ENCODE data around the gene MCM9.
A peak's percentile ranks its signal among the peaks of the same experiment; 100 is the strongest.

Gene MCM9

GRCh38 chr6:118934461-118935330 is at the start of gene MCM9:
MCM9 (minus strand) TSS chr6:118935159; CDS start chr6:118931723, 3,436 bp downstream.
- peak; percentile 73 to 80 (median 76) for DNase-seq

DNA sequence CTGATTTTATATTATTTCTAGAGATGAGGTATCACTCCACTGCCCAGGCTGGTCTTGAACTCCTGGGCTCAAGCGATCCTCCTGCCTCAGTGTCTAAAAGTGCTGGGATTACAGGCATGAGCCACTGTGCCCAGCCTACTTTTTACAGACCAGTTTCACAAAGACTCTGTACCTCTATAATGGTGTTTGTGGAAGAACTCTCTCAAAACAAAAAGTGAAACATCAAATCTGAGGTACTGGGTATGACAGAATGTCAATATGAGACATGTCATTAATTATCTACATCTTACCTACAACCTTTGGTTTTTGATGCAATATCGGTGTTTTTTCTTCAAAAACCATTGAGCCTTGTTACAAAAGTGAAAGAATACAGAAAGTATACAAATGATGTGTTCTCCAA is 49.4 kb upstream of the MCM9 start:
- no peak for DNase-seq

DNA sequence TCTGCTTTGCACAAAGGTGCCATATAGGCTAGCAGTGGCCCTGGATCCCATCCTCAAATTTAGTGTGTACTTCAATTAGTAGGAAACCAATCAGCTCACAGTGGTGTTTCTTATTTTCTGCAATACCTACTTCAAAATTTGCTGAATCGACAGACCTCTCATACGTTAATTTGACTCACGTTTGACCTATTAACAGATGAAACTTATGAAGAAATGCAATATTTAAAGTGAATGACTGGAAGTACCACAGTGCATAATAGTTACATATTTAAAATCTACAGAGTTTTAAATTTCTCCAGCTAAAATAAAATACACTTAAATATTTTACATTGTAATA is 47.6 kb upstream of the MCM9 start:
- no peak for DNase-seq

DNA sequence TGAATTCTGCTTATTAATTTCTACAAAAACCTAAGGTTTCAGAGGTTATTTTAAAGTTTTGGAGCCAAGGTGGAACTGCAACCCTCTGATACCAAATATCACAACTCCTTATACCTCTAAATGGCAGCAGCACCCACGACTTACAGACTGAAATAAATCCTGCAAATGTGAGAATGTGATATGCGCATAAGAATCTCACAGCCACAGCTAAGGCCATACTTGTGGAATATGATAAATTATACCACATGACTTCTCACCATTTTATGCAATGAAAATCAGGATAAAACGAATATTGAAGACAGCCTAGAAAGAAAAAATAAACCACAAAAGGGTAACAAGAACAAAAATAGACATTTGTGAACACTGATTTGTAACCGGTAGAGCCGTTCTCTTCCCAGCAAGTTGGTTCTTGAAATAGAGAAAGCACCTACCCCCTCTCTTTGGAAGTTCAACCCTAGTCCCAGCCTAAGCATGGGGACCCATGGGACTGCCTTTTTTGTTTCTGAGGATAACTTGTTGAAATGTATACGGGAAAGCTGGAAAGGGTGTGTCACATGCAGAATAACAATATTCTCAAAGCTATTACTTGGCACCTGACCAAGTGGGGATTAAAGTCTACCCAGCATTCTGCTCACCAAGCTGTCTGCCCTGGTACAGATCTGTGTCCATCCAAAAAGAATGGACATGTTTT is 47.1 kb upstream of the MCM9 start:
- DNase-seq: no peak

- no peak for DNase-seq
These were observed 45.1 kb upstream of the MCM9 start for GRCh38 chr6:118980063-118980462.

- no peak for DNase-seq
These were observed 39.8 kb upstream of the MCM9 start for GRCh38 chr6:118974790-118975189.

- no peak for DNase-seq
These were observed 36.7 kb upstream of the MCM9 start for GRCh38 chr6:118971682-118972081.

DNA sequence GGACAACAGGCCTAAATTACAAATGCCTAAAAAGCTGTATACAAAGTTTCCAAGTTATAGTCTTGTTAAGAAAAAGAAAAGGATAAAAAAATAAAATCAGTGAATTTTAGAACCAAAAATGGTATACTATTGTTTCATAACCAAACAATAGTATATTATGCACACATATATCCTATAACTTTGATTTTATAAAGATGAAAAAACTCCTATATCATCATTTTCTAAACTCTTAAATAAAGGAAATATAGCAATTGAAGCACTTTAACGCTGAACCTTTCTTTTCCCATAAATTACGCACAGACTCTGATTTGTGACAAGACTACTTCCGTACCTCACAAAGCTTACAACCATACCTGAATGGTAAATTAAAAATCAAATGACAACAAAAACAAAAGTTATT is 35.9 kb upstream of the MCM9 start:
- no peak for DNase-seq

GRCh38 chr6:118968416-118968815 is 33.5 kb upstream of the MCM9 start:
- no peak for DNase-seq

- no peak for DNase-seq
These were observed 32.3 kb upstream of the MCM9 start for GRCh38 chr6:118967239-118967638.

DNA sequence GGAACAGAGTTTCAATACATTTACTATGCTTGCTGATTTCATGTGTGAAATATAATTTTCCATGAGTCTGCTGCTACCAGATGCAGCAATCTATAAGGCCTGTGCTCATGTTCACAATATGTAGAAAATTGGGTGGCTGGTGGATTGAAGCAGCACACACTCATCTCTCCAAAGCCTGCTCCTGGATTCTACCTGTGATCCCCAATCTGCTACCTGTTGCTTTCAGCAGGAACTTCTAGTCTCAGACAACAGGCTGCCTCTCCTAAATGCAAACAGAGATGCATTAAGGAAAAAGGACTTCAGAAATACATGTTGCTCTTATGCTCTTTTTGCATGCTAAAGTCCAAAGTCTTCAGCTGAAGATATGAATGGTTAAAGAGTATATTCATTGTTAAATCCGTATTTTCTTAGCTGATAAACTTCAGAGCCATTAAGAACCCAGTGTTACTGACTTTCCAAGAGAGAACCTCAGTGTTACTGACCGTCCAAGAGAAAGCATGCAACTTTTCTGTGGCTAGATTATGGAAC is 30.9 kb upstream of the MCM9 start:
- DNase-seq: no peak

- DNase-seq: no peak
These were observed 30.4 kb upstream of the MCM9 start for GRCh38 chr6:118965371-118965770.

- DNase-seq: no peak
These were observed 28.0 kb upstream of the MCM9 start for GRCh38 chr6:118963003-118963402.

DNA sequence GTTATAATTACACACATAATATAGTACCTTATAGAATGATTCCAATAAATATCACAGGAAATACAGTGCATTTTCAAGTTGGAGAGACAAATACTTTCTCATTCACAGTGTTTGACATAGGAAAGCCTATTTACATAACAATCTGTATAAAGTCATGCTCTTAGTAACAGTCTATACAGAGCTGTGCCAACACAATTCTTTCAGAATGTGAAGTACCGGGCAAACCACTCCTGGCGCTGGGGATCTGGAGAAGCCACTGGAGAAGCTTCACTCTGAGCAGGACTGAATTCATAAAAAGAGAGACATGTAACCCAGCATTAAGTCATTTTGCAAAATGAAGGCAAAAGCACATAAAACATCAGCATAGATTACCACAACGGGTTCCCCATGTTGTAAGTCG is 24.9 kb upstream of the MCM9 start:
- no peak for DNase-seq

- no peak for DNase-seq
These were observed 18.4 kb upstream of the MCM9 start for GRCh38 chr6:118953391-118953790.

GRCh38 chr6:118952683-118953082 is 17.7 kb upstream of the MCM9 start:
- no peak for DNase-seq

DNA sequence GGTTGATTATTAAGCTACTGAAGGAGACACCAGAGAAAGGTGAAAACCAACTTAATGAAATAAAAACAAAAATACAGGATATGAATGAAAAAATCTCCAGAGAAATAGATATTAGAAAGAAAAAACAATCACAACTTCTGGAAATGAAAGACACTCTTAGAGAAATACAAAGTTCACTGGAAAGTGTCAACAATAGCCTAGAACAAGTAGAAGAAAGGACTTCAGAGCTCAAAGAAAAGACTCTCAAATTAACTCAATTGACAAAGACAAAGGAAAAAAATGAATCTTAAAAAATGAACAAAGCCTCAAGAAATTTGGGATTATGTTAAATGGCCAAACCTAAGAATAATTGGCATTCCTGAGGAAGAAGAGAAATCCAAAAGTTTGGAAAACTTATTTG is 10.3 kb upstream of the MCM9 start:
- DNase-seq: no peak

GRCh38 chr6:118940770-118941169 is 5.8 kb upstream of the MCM9 start:
- no peak for DNase-seq

GRCh38 chr6:118939683-118940082 is 4.7 kb upstream of the MCM9 start:
- DNase-seq: no peak

- DNase-seq: no peak
These were observed 1.2 kb upstream of the MCM9 start for GRCh38 chr6:118935978-118936703.

DNA sequence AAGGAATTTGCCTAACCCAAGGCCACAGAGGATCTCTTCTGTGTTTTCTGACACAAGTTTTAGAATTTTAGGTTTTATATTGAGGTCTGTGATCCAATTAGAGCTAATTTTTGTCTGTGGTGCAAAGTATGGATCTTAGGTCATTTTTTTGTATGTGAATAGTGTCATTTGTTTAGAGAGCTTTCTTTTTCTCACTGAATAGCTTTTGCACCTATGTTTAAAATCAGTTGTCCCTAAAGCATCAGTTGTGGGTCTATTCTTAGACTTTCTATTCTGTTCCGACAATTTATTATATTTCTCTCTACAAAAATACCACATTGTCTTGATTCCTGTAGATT is 341 bp upstream of the MCM9 start:
- no peak for DNase-seq

- DNase-seq: no peak
These were observed 1.0 kb downstream of the MCM9 start for GRCh38 chr6:118933855-118934460.

DNA sequence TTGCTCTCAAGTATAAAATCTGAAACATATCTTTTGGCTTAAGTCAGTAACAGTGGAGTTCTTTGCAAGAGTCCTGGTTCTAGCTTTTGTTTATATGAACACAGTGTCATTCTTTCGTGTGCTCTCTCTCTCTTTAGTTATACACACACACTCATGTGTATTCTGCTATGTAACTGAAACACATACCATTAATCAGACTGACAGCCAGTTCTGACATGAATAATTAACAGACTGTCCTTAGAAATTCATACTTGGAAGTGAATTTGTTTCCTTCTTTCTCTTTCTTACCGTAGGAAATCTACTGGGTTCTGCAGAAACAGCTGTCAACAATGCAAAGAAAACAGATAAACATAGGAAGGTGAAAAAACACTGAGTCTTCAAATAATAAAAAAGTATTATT is 2.5 kb downstream of the MCM9 start:
- no peak for DNase-seq

All from activated CD4-positive, CD25-positive, alpha-beta regulatory T cell (primary cell).